Measurements from ENCODE around the gene CNEP1R1.
"Not testable (repeated sequence)": the region's sequence is repeated elsewhere in the genome, so short reads cannot be mapped to it uniquely, and the experiment has no call there.

CNEP1R1 gene

GRCh38 chr16:50010212-50010611, 14.8 kb upstream of the CNEP1R1 start:
- H3K9me3 ChIP-seq (ENCODE audit: low read depth, low read length), result no peaks in the 10 kb centered on the region
- H3K9ac ChIP-seq (ENCODE audit: insufficient read length), result no peak overlapping the region
- DNase-seq (ENCODE audit: low read depth, low spot score), result no peak
- no peak overlapping the region for H3K27ac ChIP-seq
- TF ChIP-seq FOXP2 (optimal IDR thresholded peaks at IDR 0.05; ENCODE audit: control extremely low read depth, extremely low read length, insufficient read depth) (no peak), EZH2 (IDR thresholded peaks at IDR 0.05) (no peak), POLR2AphosphoS5 (IDR thresholded peaks at IDR 0.05; ENCODE audit: borderline replicate concordance, low read depth, low read length) (no peak)
- no peak overlapping the region for H3K4me3 ChIP-seq
- no peaks in the 10 kb centered on the region for H3K36me3 ChIP-seq (ENCODE audit: insufficient read depth, low read length)

DNA sequence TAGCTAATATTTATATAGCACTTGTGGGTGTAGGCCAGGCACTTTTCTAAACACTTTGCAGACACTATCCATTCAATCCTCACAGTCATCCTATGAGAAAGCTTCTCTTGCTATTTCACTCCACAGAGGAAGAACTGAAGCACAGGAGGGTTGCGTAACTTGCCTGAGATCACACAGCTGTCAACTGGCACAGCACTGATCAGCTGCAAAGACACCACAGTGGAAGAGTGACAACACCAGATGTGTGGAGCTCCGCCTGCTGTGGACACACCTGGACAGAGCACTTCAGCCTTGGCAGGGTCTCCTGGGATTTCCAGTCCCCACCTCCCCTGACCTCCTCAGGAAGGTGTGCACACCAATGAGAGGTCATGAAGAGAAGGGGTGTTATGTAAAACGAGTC, 13.3 kb upstream of the CNEP1R1 start:
- Histone ChIP-seq H3K4me3 (no peak overlapping the region), H3K27ac (no peak overlapping the region), H3K36me3 (ENCODE audit: insufficient read depth, low read length) (no peaks in the 10 kb centered on the region), H3K9ac (ENCODE audit: insufficient read length) (no peak overlapping the region), H3K9me3 (ENCODE audit: low read depth, low read length) (no peaks in the 10 kb centered on the region)
- DNase-seq (ENCODE audit: low read depth, low spot score), result no peak
- TF ChIP-seq EZH2 (IDR thresholded peaks at IDR 0.05), result no peak
- no peak for TF ChIP-seq FOXP2 (optimal IDR thresholded peaks at IDR 0.05; ENCODE audit: control extremely low read depth, extremely low read length, insufficient read depth)
- TF ChIP-seq POLR2AphosphoS5 (IDR thresholded peaks at IDR 0.05; ENCODE audit: borderline replicate concordance, low read depth, low read length), result no peak

DNA sequence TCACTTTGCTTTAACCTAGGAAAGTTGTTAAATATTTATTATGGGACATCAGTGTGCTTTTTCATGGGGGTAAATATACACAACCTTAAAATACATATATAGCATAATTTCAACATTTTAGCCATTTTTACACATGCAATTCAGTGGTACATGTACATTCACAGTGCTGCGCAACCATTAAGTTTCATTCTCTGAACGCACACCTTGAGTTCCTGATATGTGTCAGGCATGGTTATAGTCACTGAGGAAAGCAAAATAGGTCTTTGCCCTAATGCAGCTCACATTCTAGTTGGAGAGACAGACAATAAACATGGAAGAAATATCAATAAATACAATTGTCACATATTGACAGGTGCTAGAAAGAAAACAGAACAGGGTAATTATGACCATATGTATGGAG, 12.8 kb upstream of the CNEP1R1 start:
- Histone ChIP-seq H3K9me3 (ENCODE audit: low read depth, low read length) (no peaks in the 10 kb centered on the region), H3K27ac (no peak overlapping the region), H3K9ac (ENCODE audit: insufficient read length) (no peak overlapping the region), H3K4me3 (no peak overlapping the region), H3K36me3 (ENCODE audit: insufficient read depth, low read length) (no peaks in the 10 kb centered on the region)
- no peak for DNase-seq (ENCODE audit: low read depth, low spot score)
- TF ChIP-seq FOXP2 (optimal IDR thresholded peaks at IDR 0.05; ENCODE audit: control extremely low read depth, extremely low read length, insufficient read depth), result no peak
- TF ChIP-seq EZH2 (IDR thresholded peaks at IDR 0.05), result no peak
- TF ChIP-seq POLR2AphosphoS5 (IDR thresholded peaks at IDR 0.05; ENCODE audit: borderline replicate concordance, low read depth, low read length), result no peak

- DNase-seq (ENCODE audit: low read depth, low spot score); H3K9me3 ChIP-seq (ENCODE audit: low read depth, low read length); H3K9ac ChIP-seq (ENCODE audit: insufficient read length); H3K4me3 ChIP-seq; H3K36me3 ChIP-seq (ENCODE audit: insufficient read depth, low read length); H3K27ac ChIP-seq: not testable (repeated sequence)
Observed at GRCh38 chr16:50014211-50014610, 10.8 kb upstream of the CNEP1R1 start.

DNA sequence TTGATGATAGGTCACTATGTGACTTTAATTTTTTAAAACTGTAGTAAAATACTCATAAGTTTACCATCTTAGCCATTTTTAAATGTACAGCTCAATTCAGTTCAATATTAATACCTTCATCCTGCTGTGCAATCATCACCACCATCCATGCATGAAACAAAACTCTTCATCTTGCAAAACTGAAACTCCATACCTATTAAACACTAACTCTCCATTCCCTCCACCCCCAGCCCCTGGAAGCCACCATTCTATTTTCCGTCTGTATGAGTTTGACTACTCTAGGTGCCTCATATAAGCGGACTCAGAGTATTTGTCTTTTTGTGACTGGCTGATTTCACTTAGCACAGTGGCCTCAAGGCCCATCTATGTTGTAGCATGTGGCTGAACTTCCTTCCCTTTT, 9.4 kb upstream of the CNEP1R1 start:
- Histone ChIP-seq H3K4me3 (no peak overlapping the region), H3K27ac (no peak overlapping the region), H3K9ac (ENCODE audit: insufficient read length) (no peak overlapping the region), H3K36me3 (ENCODE audit: insufficient read depth, low read length) (no peaks in the 10 kb centered on the region), H3K9me3 (ENCODE audit: low read depth, low read length) (no peaks in the 10 kb centered on the region)
- DNase-seq (ENCODE audit: low read depth, low spot score), result no peak
- TF ChIP-seq EZH2 (IDR thresholded peaks at IDR 0.05) (no peak), FOXP2 (optimal IDR thresholded peaks at IDR 0.05; ENCODE audit: control extremely low read depth, extremely low read length, insufficient read depth) (no peak), POLR2AphosphoS5 (IDR thresholded peaks at IDR 0.05; ENCODE audit: borderline replicate concordance, low read depth, low read length) (no peak)

GRCh38 chr16:50017553-50017952, 7.5 kb upstream of the CNEP1R1 start:
- Histone ChIP-seq H3K9me3 (ENCODE audit: low read depth, low read length) (no peaks in the 10 kb centered on the region), H3K4me3 (no peak overlapping the region), H3K36me3 (ENCODE audit: insufficient read depth, low read length) (no peaks in the 10 kb centered on the region), H3K9ac (ENCODE audit: insufficient read length) (no peak overlapping the region), H3K27ac (no peak overlapping the region)
- no peak for TF ChIP-seq FOXP2 (optimal IDR thresholded peaks at IDR 0.05; ENCODE audit: control extremely low read depth, extremely low read length, insufficient read depth)
- no peak for TF ChIP-seq EZH2 (IDR thresholded peaks at IDR 0.05)
- TF ChIP-seq POLR2AphosphoS5 (IDR thresholded peaks at IDR 0.05; ENCODE audit: borderline replicate concordance, low read depth, low read length), result no peak
- no peak for DNase-seq (ENCODE audit: low read depth, low spot score)

- no peak for DNase-seq (ENCODE audit: low read depth, low spot score)
- no peak for TF ChIP-seq EZH2 (IDR thresholded peaks at IDR 0.05)
- TF ChIP-seq FOXP2 (optimal IDR thresholded peaks at IDR 0.05; ENCODE audit: control extremely low read depth, extremely low read length, insufficient read depth), result no peak
- no peak for TF ChIP-seq POLR2AphosphoS5 (IDR thresholded peaks at IDR 0.05; ENCODE audit: borderline replicate concordance, low read depth, low read length)
- Histone ChIP-seq H3K9ac (ENCODE audit: insufficient read length) (no peak overlapping the region), H3K9me3 (ENCODE audit: low read depth, low read length) (no peaks in the 10 kb centered on the region), H3K4me3 (no peak overlapping the region), H3K36me3 (ENCODE audit: insufficient read depth, low read length) (no peaks in the 10 kb centered on the region), H3K27ac (no peak overlapping the region)
Observed at GRCh38 chr16:50021544-50021943, 3.5 kb upstream of the CNEP1R1 start.

GRCh38 chr16:50023641-50024040, 1.4 kb upstream of the CNEP1R1 start:
- Histone ChIP-seq H3K4me3 (no peak overlapping the region), H3K36me3 (ENCODE audit: insufficient read depth, low read length) (no peaks in the 10 kb centered on the region), H3K27ac (no peak overlapping the region), H3K9me3 (ENCODE audit: low read depth, low read length) (no peaks in the 10 kb centered on the region), H3K9ac (ENCODE audit: insufficient read length) (no peak overlapping the region)
- no peak for DNase-seq (ENCODE audit: low read depth, low spot score)
- TF ChIP-seq POLR2AphosphoS5 (IDR thresholded peaks at IDR 0.05; ENCODE audit: borderline replicate concordance, low read depth, low read length) (no peak), EZH2 (IDR thresholded peaks at IDR 0.05) (no peak), FOXP2 (optimal IDR thresholded peaks at IDR 0.05; ENCODE audit: control extremely low read depth, extremely low read length, insufficient read depth) (no peak)

DNA sequence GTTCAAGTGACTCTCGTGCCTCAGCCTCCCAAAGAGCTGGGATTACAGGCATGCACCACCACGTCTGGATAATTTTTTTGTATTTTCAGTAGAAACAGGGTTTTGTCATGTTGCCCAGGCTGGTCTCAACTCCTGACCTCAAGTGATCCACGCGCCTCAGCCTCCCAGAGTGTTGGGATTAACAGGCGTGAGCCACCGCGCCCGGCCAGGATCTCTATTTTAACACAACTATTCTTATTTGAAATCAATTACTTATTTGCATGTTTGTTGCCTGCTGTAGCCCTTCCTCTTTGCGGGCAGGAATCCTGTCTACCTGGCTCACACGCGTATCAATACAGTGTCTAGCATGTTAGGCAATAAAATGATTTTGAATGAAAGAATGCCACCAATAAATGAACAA, 818 bp upstream of the CNEP1R1 start:
- Histone ChIP-seq H3K36me3 (ENCODE audit: insufficient read depth, low read length) (no peaks in the 10 kb centered on the region), H3K9me3 (ENCODE audit: low read depth, low read length) (no peaks in the 10 kb centered on the region), H3K4me3 (peak overlapping the region; percentile 75), H3K27ac (no peak overlapping the region), H3K9ac (ENCODE audit: insufficient read length) (peak overlapping the region; percentile 28)
- no peak for TF ChIP-seq FOXP2 (optimal IDR thresholded peaks at IDR 0.05; ENCODE audit: control extremely low read depth, extremely low read length, insufficient read depth)
- no peak for TF ChIP-seq EZH2 (IDR thresholded peaks at IDR 0.05)
- no peak for TF ChIP-seq POLR2AphosphoS5 (IDR thresholded peaks at IDR 0.05; ENCODE audit: borderline replicate concordance, low read depth, low read length)
- no peak for DNase-seq (ENCODE audit: low read depth, low spot score)

Measured in SK-N-MC (cell line).